ENCODE data around the gene CDH24.

- TF ChIP-seq EZH2 (IDR thresholded peaks at IDR 0.05; ENCODE audit: low read depth, unreplicated experiment) (no peak), CTCF (conservative IDR thresholded peaks at IDR 0.05; ENCODE audit: low read depth in 2 of 2) (no peak), POLR2AphosphoS5 (IDR thresholded peaks at IDR 0.05; ENCODE audit: low read depth) (no peak), CREB1 (CRISPR knock-in tag; IDR thresholded peaks at IDR 0.05; ENCODE audit: low read depth) (no peak), REST (IDR thresholded peaks at IDR 0.05; ENCODE audit: unreplicated experiment) (no peak)
These were observed 32.0 kb downstream of the CDH24 start for GRCh38 chr14:23025151-23025814.
